Stimulated activated CD4-positive, alpha-beta T cell treated with anti-CD3 and anti-CD28 coated beads, Interleukin-1b, Interleukin-23, amount 100 ng/mL, for 1 hour (primary cell): ENCODE measurements around the gene FAM114A1.
A peak's percentile ranks its signal among the peaks of the same experiment; 100 is the strongest.

ENCODE experiments used
- DNase-seq, 2 donors: peaks; one replicate each; pipeline ENCODE4 v3.0.0-alpha.2; 2020; ENCODE audit warnings: low read depth in 2 of 2

The FAM114A1 gene

DNA sequence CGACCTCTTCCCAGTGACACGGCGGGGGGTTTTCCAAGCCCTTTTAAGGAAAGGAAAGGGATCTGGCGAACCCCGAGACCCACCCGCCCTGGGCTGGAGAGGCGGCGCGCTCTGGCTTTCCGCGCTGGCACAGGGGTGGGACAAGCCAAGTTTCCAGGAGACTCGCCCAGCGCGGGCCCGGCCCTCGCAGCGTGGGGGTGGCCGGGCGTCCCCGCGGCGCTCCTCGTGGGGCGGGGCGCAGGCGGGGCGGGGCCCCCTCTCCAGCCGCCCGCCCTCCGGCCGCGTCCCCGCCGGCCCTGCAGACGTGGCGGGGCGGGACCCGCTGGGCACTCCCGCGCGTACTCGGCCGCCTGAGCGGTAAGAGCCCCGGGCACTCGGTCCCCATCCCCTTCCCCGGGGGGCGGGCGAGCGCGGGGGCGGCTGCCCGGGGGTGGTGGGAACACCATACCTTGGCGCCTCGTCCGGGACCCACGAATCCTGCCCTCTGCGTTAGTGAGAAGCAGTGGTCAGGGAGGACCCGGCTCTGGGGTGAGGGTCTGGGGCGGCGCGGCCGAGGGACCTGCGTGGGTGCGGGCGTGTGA lies at the start of gene FAM114A1:
FAM114A1 (plus strand) TSS at position 329 of the 581 bp plus-strand sequence. CDS start 10,273 bp downstream, outside the sequence.
- no peak for DNase-seq

DNA sequence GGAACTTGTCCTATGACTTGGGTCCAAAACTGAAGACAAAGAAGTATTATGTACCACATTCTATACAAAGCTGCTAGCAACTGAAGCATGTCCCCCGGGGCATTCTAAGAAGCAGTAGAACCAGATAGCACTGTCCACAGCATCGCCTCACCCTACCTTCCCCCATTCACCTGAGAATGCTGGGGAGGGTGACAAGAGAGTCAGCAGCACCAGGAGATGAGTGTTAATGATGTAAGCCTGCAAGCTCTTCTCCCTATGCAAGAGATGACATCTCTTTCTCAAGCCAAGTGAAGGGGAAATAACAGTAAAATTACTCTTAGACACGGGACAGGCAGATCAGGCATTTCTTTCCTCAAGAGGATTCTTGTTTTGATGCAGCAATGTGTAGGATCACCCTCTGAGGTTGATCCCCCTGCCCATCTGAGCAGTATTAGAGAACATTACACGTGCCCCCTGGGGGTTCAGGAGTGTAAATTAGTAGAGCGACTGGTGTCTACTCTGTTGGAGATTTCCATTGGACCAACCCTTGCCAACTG lies 49.1 kb upstream of the FAM114A1 start:
- no peak for DNase-seq

DNA sequence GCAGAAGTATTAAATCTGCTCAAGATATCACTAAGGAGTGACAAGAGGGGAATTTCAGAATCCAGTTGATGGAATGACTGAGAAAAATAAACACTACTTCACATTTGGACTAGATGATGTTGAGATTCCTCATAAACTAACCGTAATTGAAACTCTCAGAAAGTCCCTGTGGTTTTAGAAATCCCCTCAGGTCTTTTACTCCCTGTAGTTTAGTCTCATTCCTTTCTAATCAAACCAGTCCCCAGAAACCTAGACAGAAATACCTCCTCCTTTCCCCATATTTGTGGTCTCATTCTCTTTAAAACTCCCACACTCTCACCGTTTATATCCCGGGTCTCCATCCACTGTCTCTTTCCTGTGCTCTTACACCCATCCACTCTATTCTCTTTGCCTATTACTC lies 48.0 kb upstream of the FAM114A1 start:
- no peak for DNase-seq

DNA sequence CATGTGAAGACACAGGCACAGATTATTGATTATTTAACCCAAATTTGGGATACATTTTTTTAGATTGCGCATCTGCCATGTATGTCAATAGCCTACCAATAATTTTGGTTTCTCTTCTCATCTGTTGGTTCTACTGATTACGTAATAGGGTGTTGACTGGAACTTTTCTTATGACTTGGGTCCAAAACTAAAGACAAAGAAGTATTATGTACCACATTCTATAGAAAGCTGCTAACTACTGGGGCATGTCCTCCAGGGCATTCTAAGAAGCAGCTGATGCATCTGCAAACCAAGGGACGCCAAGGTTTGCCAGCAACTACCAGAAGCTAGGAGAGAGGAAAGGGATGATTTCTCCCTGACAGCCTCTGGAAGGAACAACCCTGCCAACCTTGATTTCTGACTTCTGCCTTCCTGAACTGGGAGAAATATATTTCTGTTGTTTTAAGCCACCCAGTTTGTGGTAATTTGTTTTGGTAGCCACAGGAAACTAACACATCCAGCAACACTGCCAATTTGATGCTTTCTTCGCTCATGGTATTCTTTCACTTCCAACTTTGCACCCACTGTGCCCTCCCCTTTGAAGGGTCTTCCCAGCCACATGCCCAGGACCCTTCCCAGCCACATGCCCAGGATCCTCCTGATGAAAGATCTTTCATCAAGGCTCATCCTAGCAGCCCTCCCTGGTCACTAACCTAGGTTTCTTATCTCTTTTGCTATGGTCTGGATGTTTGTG lies 47.1 kb upstream of the FAM114A1 start:
- DNase-seq = no peak

DNA sequence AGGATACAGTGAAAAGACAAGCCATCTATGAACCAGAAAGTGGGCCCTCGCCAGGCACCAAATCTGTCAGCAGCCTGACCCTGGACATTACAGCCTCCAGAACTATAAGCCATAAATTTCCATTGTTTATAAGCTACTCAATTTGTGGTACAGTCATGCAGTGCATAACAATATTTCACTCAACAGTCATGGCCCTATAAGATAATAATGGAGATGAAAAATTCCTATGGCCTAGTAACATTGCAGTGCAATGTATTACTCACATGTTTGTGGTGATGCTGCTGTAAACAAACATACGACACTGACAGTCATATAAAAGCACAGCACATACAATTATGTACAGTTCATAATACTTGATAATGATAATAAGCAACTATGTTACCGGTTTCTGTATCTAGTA lies 45.9 kb upstream of the FAM114A1 start:
- no peak for DNase-seq

DNA sequence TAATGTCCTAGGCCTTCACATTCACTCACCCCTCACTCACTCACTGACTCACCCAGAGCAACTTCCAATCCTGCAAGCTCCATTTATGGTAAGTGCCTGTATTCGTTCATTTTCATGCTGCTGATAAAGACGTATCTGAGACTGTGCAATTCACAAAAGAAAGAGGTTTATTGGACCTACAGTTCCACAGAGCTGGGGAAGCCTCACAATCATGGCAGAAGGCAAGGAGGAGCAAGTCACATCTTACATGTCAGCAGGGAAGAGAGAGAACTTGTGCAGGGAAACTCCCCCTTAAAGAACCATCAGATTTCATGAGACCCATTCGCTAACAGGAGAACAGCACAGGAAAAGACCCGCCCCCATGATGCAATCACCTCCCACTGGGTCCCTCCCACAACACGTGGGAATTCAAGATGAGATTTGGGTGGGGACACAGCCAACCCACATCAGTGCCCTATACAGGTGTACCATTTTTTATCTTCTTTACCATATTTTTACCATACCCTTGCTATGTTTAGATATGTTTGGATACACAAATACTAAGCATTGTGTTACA lies 44.8 kb upstream of the FAM114A1 start:
- DNase-seq = no peak

DNA sequence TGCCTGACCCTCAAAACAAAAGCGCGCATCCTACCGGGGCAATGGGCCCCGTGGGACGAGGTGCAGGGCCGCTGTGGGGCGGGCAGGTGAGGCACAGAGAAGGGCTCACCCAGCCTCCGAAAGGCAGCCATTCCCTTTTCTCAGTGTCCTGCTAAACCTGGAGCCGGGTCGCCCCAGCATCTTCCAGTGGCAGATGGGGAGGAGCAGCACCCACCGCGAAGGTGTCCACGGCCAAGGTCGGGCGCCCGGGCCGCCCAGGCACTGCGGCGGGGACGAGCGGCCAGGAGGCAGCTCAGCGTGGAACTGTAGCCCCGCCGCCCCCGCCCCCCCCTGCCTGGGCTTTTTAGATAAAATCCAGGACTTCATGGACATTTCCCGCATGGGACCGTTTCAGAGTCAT lies 43.8 kb upstream of the FAM114A1 start:
- DNase-seq = no peak

DNA sequence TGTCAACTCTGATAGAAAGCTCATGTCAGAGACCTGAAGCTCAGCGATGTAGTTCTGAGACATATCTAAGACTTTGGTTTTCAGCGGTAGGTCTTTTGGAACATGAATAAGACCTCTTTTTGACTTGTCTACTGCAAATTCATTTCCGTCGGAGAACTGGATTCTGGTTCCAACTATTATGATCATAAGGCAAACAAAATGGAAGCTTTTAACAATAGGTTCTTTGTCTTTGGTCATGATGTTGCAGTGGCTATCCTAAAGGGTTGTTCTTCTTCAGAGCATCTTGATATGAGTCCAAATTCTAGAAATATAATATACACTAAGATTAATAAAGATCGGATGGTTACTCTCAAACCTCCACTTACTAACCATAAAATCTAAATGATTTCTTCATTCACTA lies 38.4 kb upstream of the FAM114A1 start:
- DNase-seq = no peak

DNA sequence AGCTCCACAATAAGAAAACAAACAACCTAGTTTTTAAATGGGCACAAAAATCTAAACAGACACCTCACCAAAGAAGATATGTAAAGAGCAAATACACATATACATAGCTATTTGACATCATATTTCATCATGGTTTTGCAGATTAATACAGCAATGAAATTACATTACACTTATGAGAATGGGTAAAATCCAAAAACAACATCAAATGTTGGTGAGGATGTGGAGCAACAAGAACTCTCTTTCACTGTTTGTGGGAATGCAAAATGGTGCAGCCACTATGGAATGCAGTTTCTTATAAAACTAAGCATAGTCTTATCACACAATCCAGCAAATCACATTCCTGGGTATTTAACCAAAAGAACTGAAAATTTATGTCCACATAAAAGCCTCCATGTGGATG lies 36.0 kb upstream of the FAM114A1 start:
- no peak for DNase-seq

DNA sequence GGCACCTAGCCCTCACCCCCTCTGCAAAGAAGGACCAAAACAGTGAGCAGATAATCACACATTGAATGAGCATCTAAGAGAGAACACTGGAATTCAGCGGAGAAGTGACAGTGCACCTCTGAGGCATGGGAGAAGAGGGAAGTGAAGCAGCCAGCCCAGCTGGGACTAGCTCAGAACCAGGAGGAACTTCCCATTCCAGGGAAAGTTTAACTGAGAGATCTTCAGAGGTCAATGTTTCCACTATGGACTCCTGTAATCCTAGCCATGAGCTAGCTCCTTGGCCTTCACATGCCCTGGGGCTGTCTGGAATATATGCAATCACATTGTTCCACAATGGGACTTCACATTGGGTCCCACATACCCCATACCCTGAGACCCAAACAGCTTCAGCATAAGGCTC lies 35.4 kb upstream of the FAM114A1 start:
- no peak for DNase-seq

DNA sequence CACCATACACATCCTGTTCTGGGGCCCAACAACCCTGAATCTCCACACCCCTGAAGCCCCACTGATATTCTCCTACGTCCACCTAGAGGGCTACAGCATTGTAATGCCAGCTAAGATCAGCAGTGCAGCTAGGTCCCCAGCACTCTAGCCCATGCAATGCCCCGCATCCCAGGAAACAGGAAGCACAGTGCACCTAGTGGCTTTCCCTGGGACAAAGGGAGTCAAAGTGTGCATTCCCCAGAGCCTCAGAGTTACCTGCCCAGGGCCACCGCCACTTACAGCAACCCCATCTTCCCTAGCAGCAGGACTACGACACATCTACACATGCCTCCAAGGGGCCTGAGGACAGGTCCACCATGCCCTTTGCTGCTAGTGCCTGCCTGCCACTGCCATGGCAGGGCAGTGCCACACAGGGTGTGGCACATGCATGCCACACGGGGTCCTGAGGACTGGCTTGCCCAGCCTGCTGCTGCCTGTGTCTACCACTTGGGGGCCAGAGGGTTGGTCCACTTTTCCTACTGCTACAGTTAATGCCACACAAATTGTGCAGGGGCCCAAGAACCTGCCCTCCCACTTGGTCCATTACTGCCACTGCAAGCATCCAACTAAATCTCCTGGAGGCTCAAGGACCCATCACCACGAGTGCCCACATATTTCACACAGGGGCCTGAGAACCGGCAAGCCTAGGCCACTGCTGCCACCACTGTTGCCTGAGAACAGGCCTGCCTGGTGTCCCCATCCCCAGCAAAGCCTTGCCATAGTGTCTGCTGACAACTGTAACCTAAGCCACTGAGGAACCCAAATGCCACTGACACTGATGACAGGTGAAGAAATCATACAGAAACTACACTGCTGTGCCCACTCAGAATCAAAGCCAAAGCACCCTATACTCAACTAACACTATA lies 34.7 kb upstream of the FAM114A1 start:
- DNase-seq = no peak

DNA sequence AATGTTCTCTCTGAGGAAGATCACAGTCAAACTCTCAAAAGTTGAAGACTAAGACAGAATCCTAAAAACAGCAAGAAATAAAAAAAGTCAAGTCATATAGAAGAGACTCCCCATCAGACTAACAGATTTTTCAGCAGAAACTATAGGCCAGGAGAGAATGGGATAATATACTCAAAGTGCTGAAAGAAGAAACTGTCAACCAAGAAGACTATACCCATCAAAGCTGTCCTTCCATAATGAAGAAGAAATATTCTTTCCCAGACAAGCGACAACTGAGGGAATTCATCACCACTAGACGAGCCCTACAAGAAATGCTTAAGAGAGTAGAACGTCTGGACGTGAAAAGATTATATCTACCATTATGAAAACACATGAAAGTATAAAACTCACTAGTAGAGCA lies 33.0 kb upstream of the FAM114A1 start:
- DNase-seq = no peak

DNA sequence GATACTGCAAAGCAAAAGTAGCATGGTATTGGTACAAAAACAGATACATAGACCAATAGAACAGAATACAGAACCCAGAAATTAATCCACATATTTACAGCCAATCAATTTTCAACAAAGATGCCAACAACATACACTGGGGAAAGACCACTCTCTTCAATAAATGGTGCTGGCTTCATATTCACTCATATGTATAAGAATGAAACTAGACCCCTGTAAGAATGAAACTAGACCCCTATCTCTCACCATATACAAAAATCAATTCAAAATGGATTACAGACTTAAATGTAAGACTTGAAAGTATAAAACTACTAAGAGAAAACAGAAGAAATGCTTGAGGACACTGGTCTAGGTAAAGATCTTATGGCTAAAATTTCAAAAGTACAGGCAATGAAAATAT lies 30.3 kb upstream of the FAM114A1 start:
- no peak for DNase-seq

DNA sequence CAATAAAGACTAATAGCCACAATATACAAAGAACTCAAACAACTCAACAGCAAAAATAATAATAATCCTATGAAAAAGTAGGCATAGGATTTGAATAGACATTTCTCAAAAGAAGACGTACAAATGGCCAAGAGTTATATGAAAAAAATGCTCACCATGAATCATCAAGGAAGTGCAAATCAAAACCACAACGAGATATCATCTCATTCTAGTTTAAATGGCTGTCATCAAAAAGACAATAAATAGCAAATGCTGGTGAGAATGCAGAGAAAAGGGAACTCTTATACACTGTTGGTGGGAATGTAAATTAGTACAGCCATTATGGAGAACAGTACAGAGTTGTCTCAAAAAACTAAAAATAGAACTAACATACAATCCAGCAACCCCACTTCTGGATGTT lies 29.8 kb upstream of the FAM114A1 start:
- DNase-seq = no peak

DNA sequence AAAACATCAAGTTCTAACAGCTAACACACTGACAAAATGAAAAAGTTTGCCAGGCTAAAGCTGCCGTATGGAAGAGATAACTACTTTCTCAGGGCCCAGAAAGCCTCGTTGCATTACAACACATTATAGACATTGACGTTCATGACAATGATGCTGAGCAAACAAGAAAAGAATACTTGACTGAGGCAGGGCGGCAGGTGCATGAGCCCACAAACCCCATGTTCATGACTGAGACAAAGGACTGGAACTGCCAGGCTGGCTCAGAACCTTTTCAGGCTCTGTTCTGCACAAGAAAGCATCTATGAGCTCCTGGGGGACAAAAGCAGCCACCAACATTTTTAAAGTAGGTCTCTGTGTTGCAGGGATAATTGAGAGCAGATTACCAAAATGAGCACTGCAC lies 24.6 kb upstream of the FAM114A1 start:
- no peak for DNase-seq

DNA sequence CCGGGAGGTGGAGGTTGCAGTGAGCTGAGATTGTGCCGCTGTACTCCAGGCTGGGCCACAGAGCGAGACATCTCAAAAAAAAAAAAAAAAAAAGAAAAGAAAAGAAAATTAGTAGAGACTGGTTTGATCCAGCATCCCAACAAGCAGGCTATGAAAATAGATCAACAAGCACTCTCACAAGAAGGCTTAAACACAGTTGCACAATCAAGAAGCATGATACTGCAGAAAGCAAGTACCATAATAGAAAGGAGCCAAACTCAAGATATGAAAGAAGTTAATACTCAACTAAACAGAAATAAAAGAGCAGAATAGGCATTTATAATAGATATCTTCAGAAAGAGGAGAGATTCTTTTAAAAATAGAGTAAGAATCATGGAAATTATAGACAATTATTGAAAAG lies 21.6 kb upstream of the FAM114A1 start:
- no peak for DNase-seq

DNA sequence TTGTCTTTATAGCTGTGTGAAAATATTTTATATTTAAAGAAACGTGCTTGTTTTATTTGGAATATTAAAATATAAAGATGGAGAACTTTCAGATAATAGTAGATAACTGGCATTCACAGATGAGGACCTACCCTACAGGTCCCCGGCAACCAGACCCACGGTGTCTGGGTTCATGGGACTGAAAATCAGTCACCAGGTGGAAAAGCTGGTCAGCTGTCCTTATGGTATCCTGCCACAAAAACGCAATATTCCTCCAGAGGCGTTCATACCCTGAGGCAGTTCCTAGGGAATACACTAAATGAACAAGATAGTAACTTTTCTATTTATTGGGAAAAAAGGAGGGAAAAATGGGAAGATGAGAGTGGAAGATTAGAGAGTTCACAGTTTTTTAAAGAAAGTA lies 12.1 kb upstream of the FAM114A1 start:
- no peak for DNase-seq

DNA sequence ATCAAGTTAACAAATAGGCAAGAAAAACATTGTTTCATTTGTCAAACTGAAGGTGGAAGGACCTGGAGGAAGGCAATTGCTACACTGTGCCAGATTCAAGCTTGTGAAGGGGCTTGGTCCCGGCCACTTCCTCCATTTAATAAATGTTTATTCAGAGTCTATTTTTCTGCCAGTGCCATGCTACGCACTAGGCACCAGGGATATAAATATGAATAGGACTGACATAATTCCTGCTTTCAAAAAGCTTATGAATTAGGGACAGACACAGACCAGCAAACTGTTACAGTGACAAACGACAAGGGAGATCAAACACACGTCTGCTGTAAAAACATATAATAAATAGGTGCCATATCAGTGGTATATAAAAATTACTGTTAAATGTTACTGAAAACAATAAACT lies 11.6 kb upstream of the FAM114A1 start:
- no peak for DNase-seq

DNA sequence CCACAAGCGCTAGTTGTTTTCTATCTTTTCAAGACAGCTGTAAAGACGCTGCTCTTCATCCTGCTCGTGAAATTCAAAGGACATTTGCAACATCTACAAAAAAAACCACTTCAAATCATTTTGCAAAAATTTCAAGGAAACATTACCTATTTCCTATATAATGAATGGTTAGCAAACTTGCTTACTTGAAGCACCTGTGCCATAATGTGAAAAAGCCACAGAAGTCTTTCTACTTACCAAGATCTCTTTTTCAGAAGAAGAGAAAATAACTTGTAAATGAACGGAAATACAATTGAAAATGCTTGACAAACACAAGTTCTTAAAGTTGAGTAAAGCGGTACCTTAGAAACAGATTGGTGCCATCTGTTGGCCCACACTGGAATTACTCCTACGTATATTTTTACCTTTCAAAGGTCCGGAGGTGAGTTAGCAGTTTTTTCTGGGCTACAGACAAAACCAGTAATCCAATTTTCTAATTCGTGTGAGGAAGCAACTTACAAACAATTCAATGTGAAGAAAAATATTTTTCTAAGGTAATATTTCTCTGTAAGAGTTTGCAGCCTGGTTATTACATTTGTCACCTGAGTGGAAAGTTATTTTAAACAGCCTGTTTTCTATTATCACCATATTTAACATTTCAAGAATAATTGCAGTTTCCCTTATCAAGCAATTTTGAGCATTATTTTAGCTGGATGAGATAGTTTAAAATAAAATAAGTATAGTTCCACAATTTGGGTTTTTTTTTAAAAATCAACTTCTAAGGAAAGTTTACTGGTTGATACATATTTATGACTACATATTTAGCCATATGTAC lies 10.9 kb upstream of the FAM114A1 start, which contains the start of gene TLR6:
TLR6 (minus strand) TSS at position 294 of the 814 bp plus-strand sequence. CDS start 27,344 bp downstream, outside the sequence.
- DNase-seq = peak; percentile 30 to 44

DNA sequence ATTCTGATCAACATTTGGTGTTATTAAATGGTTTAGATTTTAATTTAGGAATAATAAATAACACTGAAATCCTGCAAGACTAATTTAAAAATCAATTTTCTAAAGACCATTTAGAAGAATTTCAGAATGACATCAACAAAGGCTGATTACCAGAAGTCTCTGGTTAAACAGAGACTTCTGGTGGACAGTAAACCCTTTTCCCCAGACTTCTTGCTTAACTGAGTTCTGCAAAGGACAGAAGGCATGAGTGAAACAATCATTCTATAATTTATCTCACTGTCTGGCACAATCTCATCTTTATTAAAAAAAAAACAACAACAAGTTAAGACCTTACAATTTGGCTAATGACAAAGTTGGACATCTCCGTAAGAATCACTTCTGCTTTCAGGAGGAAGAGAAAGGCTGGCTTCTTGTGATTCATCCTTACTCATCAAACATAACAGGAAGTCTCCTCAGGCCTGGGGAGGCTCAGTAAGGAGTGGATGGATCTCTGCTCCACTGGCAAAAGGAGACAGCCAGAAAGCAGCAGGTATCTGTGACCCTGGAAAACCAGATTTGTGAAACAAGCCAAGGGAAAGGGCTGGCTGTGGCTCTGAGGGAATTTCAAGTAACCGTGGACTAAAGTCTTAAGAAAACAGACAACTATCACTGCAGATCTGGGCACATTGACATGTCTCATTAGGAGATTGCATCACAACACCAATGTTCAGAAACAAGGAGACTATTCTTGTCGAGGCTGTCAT lies 10.1 kb upstream of the FAM114A1 start:
- DNase-seq = no peak

DNA sequence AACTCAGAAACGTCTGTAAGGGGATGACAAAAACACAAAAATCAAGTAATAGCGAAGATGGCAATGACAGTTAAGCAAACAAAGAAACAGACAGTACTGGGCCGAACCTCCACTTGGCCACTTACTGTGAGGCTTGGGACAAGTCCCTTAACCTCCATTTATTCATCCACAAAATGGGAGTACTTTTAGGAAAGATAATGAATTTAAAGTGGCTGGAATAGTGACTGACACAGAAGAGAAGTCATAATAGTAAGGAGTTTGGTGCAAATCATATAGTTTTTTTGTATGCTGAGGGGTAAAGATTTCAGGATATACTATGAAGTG lies 9.5 kb upstream of the FAM114A1 start:
- no peak for DNase-seq
